H9 (cell line): Measurements from ENCODE around the gene WHAMM. TPM values are rescaled to one million over a fixed set of nuclear protein-coding genes. Genes with fewer than 3 reads are reported as not detected.

Source experiments
- DNase-seq: peaks from one replicate; pipeline ENCODE4 v3.0.0-alpha.2; 2017
- H2AFZ ChIP-seq: one replicate; pipeline ENCODE4 v1.6.1; 2013; ENCODE audit warnings: mild to moderate bottlenecking, low read length, control low read depth, moderate library complexity
- H2AK5ac ChIP-seq: 2 replicates; pipeline ENCODE4 v1.6.1; 2013; ENCODE audit warnings: low read length, control low read depth, mixed read lengths; ENCODE audit not compliant: insufficient read length
- H2BK120ac ChIP-seq: one replicate; pipeline ENCODE4 v1.6.1; 2013; ENCODE audit warnings: low read depth, mild to moderate bottlenecking, low read length, control low read depth, inconsistent platforms; ENCODE audit not compliant: poor library complexity, severe bottlenecking
- H2BK12ac ChIP-seq: 2 replicates; pipeline ENCODE4 v1.6.1; 2013; ENCODE audit warnings: low read length, control low read depth, mixed read lengths, low read depth; ENCODE audit not compliant: insufficient read length
- H2BK15ac ChIP-seq: 2 replicates; pipeline ENCODE4 v1.6.1; 2013; ENCODE audit warnings: low read depth, low read length, control low read depth
- H2BK20ac ChIP-seq: one replicate; pipeline ENCODE4 v1.6.1; 2013; ENCODE audit warnings: low read depth, mild to moderate bottlenecking, low read length, control low read depth, inconsistent platforms; ENCODE audit not compliant: poor library complexity, severe bottlenecking
- H2BK5ac ChIP-seq: 2 replicates; pipeline ENCODE4 v1.6.1; 2013; ENCODE audit warnings: low read length, control low read depth, mixed read lengths; ENCODE audit not compliant: insufficient read length
- H3K14ac ChIP-seq: 2 replicates; pipeline ENCODE4 v1.6.1; 2013; ENCODE audit warnings: low read length, control low read depth; ENCODE audit not compliant: insufficient read depth
- H3K18ac ChIP-seq: 2 replicates; pipeline ENCODE4 v1.6.1; 2013; ENCODE audit warnings: low read depth, mild to moderate bottlenecking, mixed read lengths, low read length, control low read depth; ENCODE audit not compliant: insufficient read length
- H3K23ac ChIP-seq: 2 replicates; pipeline ENCODE4 v1.6.1; 2013; ENCODE audit warnings: low read length, control low read depth, mixed read lengths, low read depth; ENCODE audit not compliant: insufficient read length
- H3K23me2 ChIP-seq: 2 replicates; pipeline ENCODE4 v1.6.1; 2013; ENCODE audit warnings: low read depth, mild to moderate bottlenecking, mixed read lengths, low read length, control low read depth; ENCODE audit not compliant: insufficient read length, poor library complexity, severe bottlenecking
- H3K27ac ChIP-seq: 2 replicates; pipeline ENCODE4 v1.5.1; 2013; ENCODE audit warnings: low read length, control low read depth, mixed read lengths, low read depth; ENCODE audit not compliant: insufficient read length
- H3K27me3 ChIP-seq: 2 replicates; pipeline ENCODE4 v1.6.1; 2013; ENCODE audit warnings: low read length, control low read depth, inconsistent platforms; ENCODE audit not compliant: insufficient read depth
- H3K4ac ChIP-seq: 2 replicates; pipeline ENCODE4 v1.6.1; 2013; ENCODE audit warnings: low read depth, mild to moderate bottlenecking, control low read depth, inconsistent platforms, low read length, moderate library complexity
- H3K4me1 ChIP-seq: 2 replicates; pipeline ENCODE4 v1.6.1; 2013; ENCODE audit warnings: low read length, control low read depth, inconsistent platforms; ENCODE audit not compliant: insufficient read depth
- H3K4me2 ChIP-seq: 2 replicates; pipeline ENCODE4 v1.6.1; 2013; ENCODE audit warnings: low read length, control low read depth, mixed read lengths; ENCODE audit not compliant: insufficient read length, insufficient read depth
- H3K56ac ChIP-seq: 2 replicates; pipeline ENCODE4 v1.6.1; 2013; ENCODE audit warnings: low read depth, mild to moderate bottlenecking, mixed read lengths, low read length, control low read depth; ENCODE audit not compliant: insufficient read length
- H3K79me1 ChIP-seq: 2 replicates; pipeline ENCODE4 v1.6.1; 2013; ENCODE audit warnings: low read depth, mild to moderate bottlenecking, moderate library complexity, low read length, control low read depth, inconsistent platforms; ENCODE audit not compliant: insufficient read depth, poor library complexity, severe bottlenecking
- H3K79me2 ChIP-seq: 2 replicates; pipeline ENCODE4 v1.6.1; 2013; ENCODE audit warnings: low read length, control low read depth, inconsistent platforms; ENCODE audit not compliant: insufficient read depth
- H3K9ac ChIP-seq: 2 replicates; pipeline ENCODE4 v1.6.1; 2013; ENCODE audit warnings: low read length, control low read depth, mixed read lengths; ENCODE audit not compliant: insufficient read length; ENCODE audit errors: extremely low read depth
- H3K9me3 ChIP-seq: one replicate; pipeline ENCODE4 v1.6.1; 2013; ENCODE audit warnings: low read depth, low read length, inconsistent platforms; ENCODE audit not compliant: control insufficient read depth
- H3T11ph ChIP-seq: one replicate; pipeline ENCODE4 v1.6.1; 2013; ENCODE audit warnings: mild to moderate bottlenecking, low read length, control low read depth, inconsistent platforms
- H4K20me1 ChIP-seq: one replicate; pipeline ENCODE4 v1.6.1; 2013; ENCODE audit not compliant: control insufficient read depth, insufficient read length, insufficient read depth
- H4K5ac ChIP-seq: 2 replicates; pipeline ENCODE4 v1.6.1; 2013; ENCODE audit warnings: low read depth, mild to moderate bottlenecking, mixed read lengths, low read length, control low read depth; ENCODE audit not compliant: insufficient read length
- H4K8ac ChIP-seq: replicated peaks from 2 replicates; pipeline ENCODE4 v1.6.1; 2013; ENCODE audit warnings: low read length, control low read depth, mixed read lengths, low read depth; ENCODE audit not compliant: insufficient read length
- H4K91ac ChIP-seq: 2 replicates; pipeline ENCODE4 v1.6.1; 2013; ENCODE audit warnings: low read depth, mild to moderate bottlenecking, moderate library complexity, mixed read lengths, low read length, control low read depth; ENCODE audit not compliant: insufficient read length
- H3K27ac Mint-ChIP-seq, 3 experiments: 2 replicates in 2 of 3; 3 replicates in 1 of 3; pipeline ENCODE4 v1.8.0; 2020 to 2021; ENCODE audit warnings: mixed read lengths in 3 of 3, mild to moderate bottlenecking in 1 of 3, moderate library complexity in 1 of 3
- H3K27me3 Mint-ChIP-seq: 2 replicates; pipeline ENCODE4 v1.8.0; 2021; ENCODE audit warnings: low read depth, mild to moderate bottlenecking, moderate library complexity, mixed read lengths
- H3K36me3 Mint-ChIP-seq, 3 experiments: 2 replicates in 2 of 3; 3 replicates in 1 of 3; pipeline ENCODE4 v1.8.0; 2020 to 2021; ENCODE audit warnings: low read depth in 3 of 3, mixed read lengths in 3 of 3; ENCODE audit not compliant: insufficient read depth in 1 of 3
- H3K4me1 Mint-ChIP-seq, 2 experiments: 2 replicates each; pipeline ENCODE4 v1.8.0; 2020; ENCODE audit warnings: mixed read lengths in 2 of 2
- H3K4me3 Mint-ChIP-seq, 2 experiments: 2 replicates in 1 of 2; 3 replicates in 1 of 2; pipeline ENCODE4 v1.8.0; 2020 to 2021; ENCODE audit warnings: mild to moderate bottlenecking in 2 of 2, mixed read lengths in 2 of 2, moderate library complexity in 1 of 2
- H3K9me3 Mint-ChIP-seq, 2 experiments: 2 replicates in 1 of 2; 3 replicates in 1 of 2; pipeline ENCODE4 v1.8.0; 2020; ENCODE audit warnings: mild to moderate bottlenecking in 2 of 2, mixed read lengths in 2 of 2, moderate library complexity in 1 of 2
- CTCF ChIP-seq: fragments of 200-600 bp; sonication (generic); conservative IDR thresholded peaks from 3 replicates; pipeline ENCODE4 v1.8.0; 2021; ENCODE audit warnings: antibody characterized with exemption, mild to moderate bottlenecking
- WGBS: extraction: QIAGEN DNeasy Blood & Tissue Kit; methylation state at CpG from one replicate; pipeline ENCODE4 v1.1.7; 2013; ENCODE audit warnings: missing lambda C conversion rate, low lambda C conversion rate, mixed read lengths; ENCODE audit not compliant: insufficient read length; ENCODE audit errors: extremely low coverage; 5-methylcytosine and 5-hydroxymethylcytosine counted together
- total RNA-seq: library from RNA; stranded (reverse); gene quantifications from 2 replicates; pipeline ENCODE4 v1.2.1, GENCODE V29; 2021

The WHAMM gene
- total RNA-seq, 1 experiment from 2014 or later, result 3.0 TPM

GRCh38 chr15:82846621-82847020 is 37.2 kb downstream of the WHAMM start:
- no peak overlapping the region for H3K23ac ChIP-seq
- H2BK20ac ChIP-seq, result no peak overlapping the region
- TF ChIP-seq CTCF, result no peak
- no peak for DNase-seq
- no peaks in the 10 kb centered on the region for H4K20me1 ChIP-seq
- H3K27ac Mint-ChIP-seq, result no peak overlapping the region; a peak in 1 of 7 replicates
- H3K27me3 ChIP-seq, result no peaks in the 10 kb centered on the region
- H3K79me2 ChIP-seq, result no peaks in the 10 kb centered on the region
- no peak overlapping the region for H2AFZ ChIP-seq
- no CpG with 5 or more reads among the region's 4 CpGs for WGBS
- H4K8ac ChIP-seq, result no peak overlapping the region
- H3K14ac ChIP-seq, result no peak overlapping the region
- no peak overlapping the region for H3K27ac ChIP-seq
- no peak overlapping the region for H3K4me3 Mint-ChIP-seq
- H3K4me1 ChIP-seq, result no peaks in the 10 kb centered on the region
- H3T11ph ChIP-seq, result no peak overlapping the region
- no peak overlapping the region for H2BK120ac ChIP-seq
- no peak overlapping the region for H2BK15ac ChIP-seq
- no peaks in the 10 kb centered on the region for H3K79me1 ChIP-seq
- H3K18ac ChIP-seq, result no peak overlapping the region
- H3K9me3 Mint-ChIP-seq, result no peaks in the 10 kb centered on the region
- H3K9me3 ChIP-seq, result no peaks in the 10 kb centered on the region
- H3K4ac ChIP-seq, result no peak overlapping the region
- H2BK5ac ChIP-seq, result no peak overlapping the region
- H2BK12ac ChIP-seq, result no peak overlapping the region
- no peak overlapping the region for H4K91ac ChIP-seq
- no peak overlapping the region for H3K9ac ChIP-seq
- H2AK5ac ChIP-seq, result no peak overlapping the region
- H3K4me2 ChIP-seq, result no peak overlapping the region
- no peaks in the 10 kb centered on the region for H3K23me2 ChIP-seq
- H4K5ac ChIP-seq, result no peak overlapping the region
- no peak overlapping the region for H3K56ac ChIP-seq
- no peaks in the 10 kb centered on the region for H3K27me3 Mint-ChIP-seq
- peaks cover 14 to 20% of the 10 kb centered on the region in 2 experiments for H3K4me1 Mint-ChIP-seq
- H3K36me3 Mint-ChIP-seq, result no peaks in the 10 kb centered on the region
